ENCODE data around the gene SLC4A4.

GRCh38 chr4:71446479-71447081 lies 107.8 kb downstream of the SLC4A4 start:
- no peak for TF ChIP-seq CTCF (tag by site-specific recombination; IDR thresholded peaks at IDR 0.05)
- no peak for TF ChIP-seq ZNF501 (tag by site-specific recombination; IDR thresholded peaks at IDR 0.05)
- no peak for TF ChIP-seq WT1 (tag by site-specific recombination; IDR thresholded peaks at IDR 0.05)
- TF ChIP-seq KLF9 (tag by site-specific recombination; IDR thresholded peaks at IDR 0.05; ENCODE audit: low read depth) = no peak
- no peak for TF ChIP-seq ZNF654 (tag by site-specific recombination; IDR thresholded peaks at IDR 0.05; ENCODE audit: low read depth)
- TF ChIP-seq MZF1 (tag by site-specific recombination; IDR thresholded peaks at IDR 0.05; ENCODE audit: borderline replicate concordance) = no peak
- no peak for TF ChIP-seq ZNF768 (tag by site-specific recombination; IDR thresholded peaks at IDR 0.05)
- TF ChIP-seq REST (tag by site-specific recombination; IDR thresholded peaks at IDR 0.05) = no peak
- TF ChIP-seq ZNF777 (tag by site-specific recombination; IDR thresholded peaks at IDR 0.05; ENCODE audit: borderline replicate concordance) = no peak

All from HEK293 (cell line).